IPS-11a (cell line): Measurements from ENCODE around the gene ANXA9.

Experiments
- H3K4me3 ChIP-seq: one replicate; pipeline ENCODE4 v1.5.1; 2013; ENCODE audit warnings: low read depth, low read length, control low read depth

The ANXA9 gene

GRCh38 chr1:150981805-150982712 lies at the start of gene ANXA9:
ANXA9 (plus strand) TSS chr1:150982292; CDS start chr1:150983106, 814 bp downstream.
- no peak within 1 kb of the TSS for H3K4me3 ChIP-seq

GRCh38 chr1:150944856-150945255 lies 37.2 kb upstream of the ANXA9 start:
- no peak overlapping the region for H3K4me3 ChIP-seq

GRCh38 chr1:150954708-150955107 lies 27.4 kb upstream of the ANXA9 start:
- H3K4me3 ChIP-seq = no peak overlapping the region

GRCh38 chr1:150955280-150955679 lies 26.8 kb upstream of the ANXA9 start:
- H3K4me3 ChIP-seq = no peak overlapping the region

GRCh38 chr1:150957666-150958065 lies 24.4 kb upstream of the ANXA9 start:
- no peak overlapping the region for H3K4me3 ChIP-seq

- H3K4me3 ChIP-seq = no peak overlapping the region
Measured at GRCh38 chr1:150960646-150961045, 21.4 kb upstream of the ANXA9 start.

GRCh38 chr1:150961756-150962155 lies 20.3 kb upstream of the ANXA9 start:
- no peak overlapping the region for H3K4me3 ChIP-seq

- no peak overlapping the region for H3K4me3 ChIP-seq
Measured at GRCh38 chr1:150963321-150964163, 18.6 kb upstream of the ANXA9 start.

GRCh38 chr1:150964164-150964489 lies 18.0 kb upstream of the ANXA9 start:
- no peak overlapping the region for H3K4me3 ChIP-seq

- H3K4me3 ChIP-seq = no peak overlapping the region
Measured at GRCh38 chr1:150965605-150966004, 16.5 kb upstream of the ANXA9 start.

GRCh38 chr1:150966011-150966410 lies 16.1 kb upstream of the ANXA9 start:
- no peak overlapping the region for H3K4me3 ChIP-seq

- H3K4me3 ChIP-seq = no peak overlapping the region
Measured at GRCh38 chr1:150967936-150968335, 14.2 kb upstream of the ANXA9 start.

GRCh38 chr1:150968491-150968890 lies 13.6 kb upstream of the ANXA9 start:
- no peak overlapping the region for H3K4me3 ChIP-seq

GRCh38 chr1:150969626-150970025 lies 12.5 kb upstream of the ANXA9 start:
- no peak overlapping the region for H3K4me3 ChIP-seq

GRCh38 chr1:150970808-150971582 lies 11.1 kb upstream of the ANXA9 start:
- no peak overlapping the region for H3K4me3 ChIP-seq

GRCh38 chr1:150971583-150972416 lies 10.3 kb upstream of the ANXA9 start:
- no peak overlapping the region for H3K4me3 ChIP-seq

GRCh38 chr1:150972417-150972940 lies 9.6 kb upstream of the ANXA9 start:
- no peak overlapping the region for H3K4me3 ChIP-seq

- H3K4me3 ChIP-seq = peak overlapping the region; percentile 66
Measured at GRCh38 chr1:150973258-150973835, 8.7 kb upstream of the ANXA9 start.

GRCh38 chr1:150973836-150974579 lies 8.1 kb upstream of the ANXA9 start:
- peak overlapping the region; percentile 66 for H3K4me3 ChIP-seq
